ENCODE measurements around the gene ATP1A4. TPM values are rescaled to one million over a fixed set of nuclear protein-coding genes. Genes with fewer than 3 reads are reported as not detected.

ATP1A4 gene
- total and polyA plus RNA-seq, 2 of the 13 experiments (the other 11 are each of a cell fraction or from before 2014, with no cell fraction given) = not detected

- H3K9me3 ChIP-seq (ENCODE audit: low read length) = no peaks in the 10 kb centered on the region
- no peak for ATAC-seq
- no peak overlapping the region for H3K27ac ChIP-seq (ENCODE audit: extremely low read length, insufficient read depth, low read length)
- no peak overlapping the region for H3K4me3 ChIP-seq (replicated peaks in 1 of 3; ENCODE audit: insufficient read depth in 1 of 3, low read depth in 2 of 3, low read length in 3 of 3)
- in situ Hi-C loops (cut with HindIII; ENCODE audit: extremely low pct_ligation_motif_present, low pct_unique_long_range_greater_than_20kb) (no loop called here), intact Hi-C loops (cut with micrococcal nuclease; ENCODE audit: unreplicated experiment) (no loop called here)
- no peak for FAIRE-seq
- H3K27me3 ChIP-seq (ENCODE audit: control insufficient read depth in 1 of 2, insufficient read depth in 2 of 2, low read length in 2 of 2) = no peaks in the 10 kb centered on the region; a peak in 2 of 5 replicates
- no peak overlapping the region for H3K9ac ChIP-seq (ENCODE audit: insufficient read depth, low read depth, low read length)
- no TSS peak for BruUV-seq (replicated peaks)
- H3K4me1 ChIP-seq (ENCODE audit: insufficient read depth, low read length) = peaks cover 58% of the 10 kb centered on the region
- no peaks in the 10 kb centered on the region for H3K36me3 ChIP-seq (replicated peaks in 1 of 2; ENCODE audit: control insufficient read depth in 1 of 2, insufficient read depth in 2 of 2, low read length in 2 of 2)
- ChIA-PET POLR2A (no interaction called here), CTCF (ENCODE audit: low intra/inter-chr PET ratio, low total read pairs) (no interaction called here)
- H3K79me2 ChIP-seq (ENCODE audit: insufficient read depth, low read length) = no peaks in the 10 kb centered on the region
- no peak overlapping the region for H2AFZ ChIP-seq (ENCODE audit: low read length)
- no peak overlapping the region for H3K4me2 ChIP-seq (ENCODE audit: low read depth, low read length)
- DNase-seq (ENCODE audit: low spot score) = no peak
- 14% methylated on average over 2 of the region's 8 CpGs for WGBS (ENCODE audit: low lambda C conversion rate)
- no peaks in the 10 kb centered on the region for H4K20me1 ChIP-seq (ENCODE audit: insufficient read depth, low read length)
- no peak for TF ChIP-seq TIGD3 (CRISPR knock-in tag; IDR thresholded peaks at IDR 0.05; ENCODE audit: borderline replicate concordance)
- no peak for TF ChIP-seq ZNF629 (CRISPR knock-in tag; conservative IDR thresholded peaks at IDR 0.05)
- TF ChIP-seq ZNF609 (CRISPR knock-in tag; IDR thresholded peaks at IDR 0.05; ENCODE audit: borderline replicate concordance) = no peak
- no peak for TF ChIP-seq GLI4 (CRISPR knock-in tag; IDR thresholded peaks at IDR 0.05; ENCODE audit: borderline replicate concordance)
- TF ChIP-seq ZNF800 (CRISPR knock-in tag; IDR thresholded peaks at IDR 0.05) = no peak
- no peak for TF ChIP-seq SMAD9 (CRISPR knock-in tag; IDR thresholded peaks at IDR 0.05)
- TF ChIP-seq ZNF646 (CRISPR knock-in tag; IDR thresholded peaks at IDR 0.05) = no peak
- TF ChIP-seq ZBTB7B (CRISPR knock-in tag; IDR thresholded peaks at IDR 0.05) = no peak
- TF ChIP-seq TEAD3 (CRISPR knock-in tag; optimal IDR thresholded peaks at IDR 0.05; ENCODE audit: borderline replicate concordance) = no peak
These were observed 33.7 kb upstream of the ATP1A4 start for GRCh38 chr1:160117709-160118183.

All from HepG2 (cell line).